ENCODE results near the gene RTL3.

The RTL3 gene

DNA sequence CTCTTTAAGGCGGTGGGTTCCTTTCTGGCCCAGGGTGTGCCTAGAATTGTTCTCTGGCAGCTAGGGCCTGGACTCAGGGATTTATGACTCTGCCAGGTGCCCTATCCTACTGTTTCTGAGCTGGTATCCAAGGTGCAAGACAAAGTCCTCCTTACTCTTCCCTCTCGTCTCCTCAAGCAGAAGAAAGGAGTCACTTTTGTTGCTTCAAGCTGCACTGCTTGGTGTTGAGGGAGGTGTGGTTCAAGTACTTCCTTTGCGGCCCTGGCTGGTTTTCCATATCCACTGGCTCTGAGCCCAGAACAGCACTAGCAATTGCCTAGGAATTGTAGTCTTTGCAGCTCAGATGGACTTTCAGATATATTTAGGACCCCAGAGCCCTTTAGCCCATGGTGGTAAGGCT lies 39.3 kb downstream of the RTL3 start:
- Histone ChIP-seq H3K4me3 (ENCODE audit: low read depth, low read length) (no peak overlapping the region), H3K27ac (ENCODE audit: extremely low read depth, low read depth, low read length) (no peak overlapping the region), H3K4me1 (ENCODE audit: control insufficient read depth, insufficient read depth, low read length) (no peaks in the 10 kb centered on the region), H3K9me3 (ENCODE audit: control insufficient read depth, insufficient read depth, low read depth, low read length) (peaks cover 4% of the 10 kb centered on the region; the same call in 1 of the 2 replicates), H3K36me3 (ENCODE audit: control insufficient read depth in 2 of 2, insufficient read depth in 1 of 2, low read length in 2 of 2) (no peaks in the 10 kb centered on the region)
- ChIA-PET POLR2A (no interaction called here), CTCF (no interaction called here)
- no peak for TF ChIP-seq ZNF48 (tag by site-specific recombination; IDR thresholded peaks at IDR 0.05)
- no peak for TF ChIP-seq ZNF548 (tag by site-specific recombination; IDR thresholded peaks at IDR 0.05)
- no peak for TF ChIP-seq MZF1 (tag by site-specific recombination; IDR thresholded peaks at IDR 0.05; ENCODE audit: borderline replicate concordance)
- TF ChIP-seq, protein P1, sequence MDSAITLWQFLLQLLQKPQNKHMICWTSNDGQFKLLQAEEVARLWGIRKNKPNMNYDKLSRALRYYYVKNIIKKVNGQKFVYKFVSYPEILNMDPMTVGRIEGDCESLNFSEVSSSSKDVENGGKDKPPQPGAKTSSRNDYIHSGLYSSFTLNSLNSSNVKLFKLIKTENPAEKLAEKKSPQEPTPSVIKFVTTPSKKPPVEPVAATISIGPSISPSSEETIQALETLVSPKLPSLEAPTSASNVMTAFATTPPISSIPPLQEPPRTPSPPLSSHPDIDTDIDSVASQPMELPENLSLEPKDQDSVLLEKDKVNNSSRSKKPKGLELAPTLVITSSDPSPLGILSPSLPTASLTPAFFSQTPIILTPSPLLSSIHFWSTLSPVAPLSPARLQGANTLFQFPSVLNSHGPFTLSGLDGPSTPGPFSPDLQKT (IDR thresholded peaks at IDR 0.05; ENCODE audit: borderline replicate concordance, low read depth, low read length) = no peak
- TF ChIP-seq ZNF521 (tag by site-specific recombination; IDR thresholded peaks at IDR 0.05) = no peak
- no peak for TF ChIP-seq FEZF1 (tag by site-specific recombination; IDR thresholded peaks at IDR 0.05)
- no peak for TF ChIP-seq ZNF19 (tag by site-specific recombination; IDR thresholded peaks at IDR 0.05; ENCODE audit: low read depth)
- TF ChIP-seq, protein P2, sequence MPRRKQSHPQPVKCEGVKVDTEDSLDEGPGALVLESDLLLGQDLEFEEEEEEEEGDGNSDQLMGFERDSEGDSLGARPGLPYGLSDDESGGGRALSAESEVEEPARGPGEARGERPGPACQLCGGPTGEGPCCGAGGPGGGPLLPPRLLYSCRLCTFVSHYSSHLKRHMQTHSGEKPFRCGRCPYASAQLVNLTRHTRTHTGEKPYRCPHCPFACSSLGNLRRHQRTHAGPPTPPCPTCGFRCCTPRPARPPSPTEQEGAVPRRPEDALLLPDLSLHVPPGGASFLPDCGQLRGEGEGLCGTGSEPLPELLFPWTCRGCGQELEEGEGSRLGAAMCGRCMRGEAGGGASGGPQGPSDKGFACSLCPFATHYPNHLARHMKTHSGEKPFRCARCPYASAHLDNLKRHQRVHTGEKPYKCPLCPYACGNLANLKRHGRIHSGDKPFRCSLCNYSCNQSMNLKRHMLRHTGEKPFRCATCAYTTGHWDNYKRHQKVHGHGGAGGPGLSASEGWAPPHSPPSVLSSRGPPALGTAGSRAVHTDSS (tag by site-specific recombination; IDR thresholded peaks at IDR 0.05) = no peak
- TF ChIP-seq ZNF624 (tag by site-specific recombination; IDR thresholded peaks at IDR 0.05) = no peak
- TF ChIP-seq HOXC10 (CRISPR knock-in tag; IDR thresholded peaks at IDR 0.05) = no peak
- TF ChIP-seq ZNF843 (tag by site-specific recombination; IDR thresholded peaks at IDR 0.05) = no peak
- TF ChIP-seq, protein P3, sequence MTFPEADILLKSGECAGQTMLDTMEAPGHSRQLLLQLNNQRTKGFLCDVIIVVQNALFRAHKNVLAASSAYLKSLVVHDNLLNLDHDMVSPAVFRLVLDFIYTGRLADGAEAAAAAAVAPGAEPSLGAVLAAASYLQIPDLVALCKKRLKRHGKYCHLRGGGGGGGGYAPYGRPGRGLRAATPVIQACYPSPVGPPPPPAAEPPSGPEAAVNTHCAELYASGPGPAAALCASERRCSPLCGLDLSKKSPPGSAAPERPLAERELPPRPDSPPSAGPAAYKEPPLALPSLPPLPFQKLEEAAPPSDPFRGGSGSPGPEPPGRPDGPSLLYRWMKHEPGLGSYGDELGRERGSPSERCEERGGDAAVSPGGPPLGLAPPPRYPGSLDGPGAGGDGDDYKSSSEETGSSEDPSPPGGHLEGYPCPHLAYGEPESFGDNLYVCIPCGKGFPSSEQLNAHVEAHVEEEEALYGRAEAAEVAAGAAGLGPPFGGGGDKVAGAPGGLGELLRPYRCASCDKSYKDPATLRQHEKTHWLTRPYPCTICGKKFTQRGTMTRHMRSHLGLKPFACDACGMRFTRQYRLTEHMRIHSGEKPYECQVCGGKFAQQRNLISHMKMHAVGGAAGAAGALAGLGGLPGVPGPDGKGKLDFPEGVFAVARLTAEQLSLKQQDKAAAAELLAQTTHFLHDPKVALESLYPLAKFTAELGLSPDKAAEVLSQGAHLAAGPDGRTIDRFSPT (tag by site-specific recombination; IDR thresholded peaks at IDR 0.05) = no peak
- no peak for TF ChIP-seq MEIS1 (CRISPR knock-in tag; IDR thresholded peaks at IDR 0.05; ENCODE audit: borderline replicate concordance)
- TF ChIP-seq ZNF121 (tag by site-specific recombination; IDR thresholded peaks at IDR 0.05) = no peak
- no peak for TF ChIP-seq ZNF585B (tag by site-specific recombination; IDR thresholded peaks at IDR 0.05)

DNA sequence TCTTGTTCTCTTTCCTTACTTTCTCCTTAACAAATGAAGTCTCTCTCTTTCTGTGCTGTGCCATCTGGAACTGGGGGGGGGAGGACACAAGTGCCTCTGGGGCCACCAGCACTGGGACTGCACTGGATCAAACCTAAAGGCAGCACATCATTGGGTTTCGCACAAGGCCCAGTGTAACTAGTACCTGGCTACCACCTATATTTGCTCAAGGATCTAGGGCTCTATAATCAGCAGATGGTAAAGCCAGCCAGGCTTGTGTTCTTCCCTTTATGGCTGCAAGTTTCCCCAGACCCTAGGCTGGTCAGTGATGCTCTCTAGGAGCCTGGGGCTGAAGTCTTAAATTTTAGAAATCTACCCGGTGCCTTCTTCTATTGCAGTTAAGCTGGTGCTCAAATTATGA lies 40.1 kb downstream of the RTL3 start:
- ChIA-PET CTCF (no interaction called here), POLR2A (no interaction called here)
- Histone ChIP-seq H3K4me1 (ENCODE audit: control insufficient read depth, insufficient read depth, low read length) (no peaks in the 10 kb centered on the region), H3K36me3 (ENCODE audit: control insufficient read depth in 2 of 2, insufficient read depth in 1 of 2, low read length in 2 of 2) (no peaks in the 10 kb centered on the region), H3K4me3 (ENCODE audit: low read depth, low read length) (no peak overlapping the region), H3K9me3 (ENCODE audit: control insufficient read depth, insufficient read depth, low read depth, low read length) (peaks cover 4% of the 10 kb centered on the region; the same call in 1 of the 2 replicates), H3K27ac (ENCODE audit: extremely low read depth, low read depth, low read length) (no peak overlapping the region)
- no peak for TF ChIP-seq SP3 (tag by site-specific recombination; IDR thresholded peaks at IDR 0.05)
- TF ChIP-seq, protein P4, sequence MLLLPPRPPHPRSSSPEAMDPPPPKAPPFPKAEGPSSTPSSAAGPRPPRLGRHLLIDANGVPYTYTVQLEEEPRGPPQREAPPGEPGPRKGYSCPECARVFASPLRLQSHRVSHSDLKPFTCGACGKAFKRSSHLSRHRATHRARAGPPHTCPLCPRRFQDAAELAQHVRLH (tag by site-specific recombination; IDR thresholded peaks at IDR 0.05) = no peak
- TF ChIP-seq ZNF223 (tag by site-specific recombination; IDR thresholded peaks at IDR 0.05) = no peak
- TF ChIP-seq ZNF621 (tag by site-specific recombination; IDR thresholded peaks at IDR 0.05) = no peak
- no peak for TF ChIP-seq ZNF529 (tag by site-specific recombination; IDR thresholded peaks at IDR 0.05; ENCODE audit: insufficient replicate concordance)
- TF ChIP-seq KLF10 (tag by site-specific recombination; IDR thresholded peaks at IDR 0.05) = no peak
- TF ChIP-seq, protein P5, sequence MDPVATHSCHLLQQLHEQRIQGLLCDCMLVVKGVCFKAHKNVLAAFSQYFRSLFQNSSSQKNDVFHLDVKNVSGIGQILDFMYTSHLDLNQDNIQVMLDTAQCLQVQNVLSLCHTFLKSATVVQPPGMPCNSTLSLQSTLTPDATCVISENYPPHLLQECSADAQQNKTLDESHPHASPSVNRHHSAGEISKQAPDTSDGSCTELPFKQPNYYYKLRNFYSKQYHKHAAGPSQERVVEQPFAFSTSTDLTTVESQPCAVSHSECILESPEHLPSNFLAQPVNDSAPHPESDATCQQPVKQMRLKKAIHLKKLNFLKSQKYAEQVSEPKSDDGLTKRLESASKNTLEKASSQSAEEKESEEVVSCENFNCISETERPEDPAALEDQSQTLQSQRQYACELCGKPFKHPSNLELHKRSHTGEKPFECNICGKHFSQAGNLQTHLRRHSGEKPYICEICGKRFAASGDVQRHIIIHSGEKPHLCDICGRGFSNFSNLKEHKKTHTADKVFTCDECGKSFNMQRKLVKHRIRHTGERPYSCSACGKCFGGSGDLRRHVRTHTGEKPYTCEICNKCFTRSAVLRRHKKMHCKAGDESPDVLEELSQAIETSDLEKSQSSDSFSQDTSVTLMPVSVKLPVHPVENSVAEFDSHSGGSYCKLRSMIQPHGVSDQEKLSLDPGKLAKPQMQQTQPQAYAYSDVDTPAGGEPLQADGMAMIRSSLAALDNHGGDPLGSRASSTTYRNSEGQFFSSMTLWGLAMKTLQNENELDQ (tag by site-specific recombination; IDR thresholded peaks at IDR 0.05; ENCODE audit: low read depth) = no peak
- TF ChIP-seq ZNF248 (tag by site-specific recombination; IDR thresholded peaks at IDR 0.05) = no peak
- TF ChIP-seq, protein P6, sequence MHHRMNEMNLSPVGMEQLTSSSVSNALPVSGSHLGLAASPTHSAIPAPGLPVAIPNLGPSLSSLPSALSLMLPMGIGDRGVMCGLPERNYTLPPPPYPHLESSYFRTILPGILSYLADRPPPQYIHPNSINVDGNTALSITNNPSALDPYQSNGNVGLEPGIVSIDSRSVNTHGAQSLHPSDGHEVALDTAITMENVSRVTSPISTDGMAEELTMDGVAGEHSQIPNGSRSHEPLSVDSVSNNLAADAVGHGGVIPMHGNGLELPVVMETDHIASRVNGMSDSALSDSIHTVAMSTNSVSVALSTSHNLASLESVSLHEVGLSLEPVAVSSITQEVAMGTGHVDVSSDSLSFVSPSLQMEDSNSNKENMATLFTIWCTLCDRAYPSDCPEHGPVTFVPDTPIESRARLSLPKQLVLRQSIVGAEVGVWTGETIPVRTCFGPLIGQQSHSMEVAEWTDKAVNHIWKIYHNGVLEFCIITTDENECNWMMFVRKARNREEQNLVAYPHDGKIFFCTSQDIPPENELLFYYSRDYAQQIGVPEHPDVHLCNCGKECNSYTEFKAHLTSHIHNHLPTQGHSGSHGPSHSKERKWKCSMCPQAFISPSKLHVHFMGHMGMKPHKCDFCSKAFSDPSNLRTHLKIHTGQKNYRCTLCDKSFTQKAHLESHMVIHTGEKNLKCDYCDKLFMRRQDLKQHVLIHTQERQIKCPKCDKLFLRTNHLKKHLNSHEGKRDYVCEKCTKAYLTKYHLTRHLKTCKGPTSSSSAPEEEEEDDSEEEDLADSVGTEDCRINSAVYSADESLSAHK (tag by site-specific recombination; IDR thresholded peaks at IDR 0.05) = no peak
- TF ChIP-seq ZNF324 (tag by site-specific recombination; IDR thresholded peaks at IDR 0.05) = no peak
- TF ChIP-seq SALL2 (tag by site-specific recombination; IDR thresholded peaks at IDR 0.05; ENCODE audit: borderline replicate concordance) = no peak
- TF ChIP-seq ZNF768 (tag by site-specific recombination; IDR thresholded peaks at IDR 0.05) = no peak

Data from HEK293 (cell line).